GM12801 (cell line): ENCODE results near the gene GNG14.

Source experiments
- CTCF ChIP-seq: IDR thresholded peaks from one replicate; pipeline ENCODE4 v1.5.1; 2011; ENCODE audit warnings: control low read depth; ENCODE audit not compliant: insufficient read length; ENCODE audit errors: extremely low read depth

GNG14 gene

GRCh38 chr19:12660980-12661379 is 26.8 kb upstream of the GNG14 start:
- TF ChIP-seq CTCF = no peak

GRCh38 chr19:12664406-12665280 is 23.2 kb upstream of the GNG14 start:
- no peak for TF ChIP-seq CTCF

- TF ChIP-seq CTCF = no peak
These were observed 22.6 kb upstream of the GNG14 start for GRCh38 chr19:12665281-12665573.

GRCh38 chr19:12665671-12666264 is 22.0 kb upstream of the GNG14 start:
- no peak for TF ChIP-seq CTCF

- TF ChIP-seq CTCF = no peak
These were observed 21.3 kb upstream of the GNG14 start, which contains the start of the genes MAN2B1 and WDR83 for GRCh38 chr19:12666265-12667048. TSS of gene MAN2B1 (minus strand) at chr19:12666742. CDS start at chr19:12666701, 41 bp downstream. TSS of gene WDR83 (plus strand) at chr19:12666807. CDS start at chr19:12669791, 2,984 bp downstream.

GRCh38 chr19:12667731-12668302 is 20.0 kb upstream of the GNG14 start:
- TF ChIP-seq CTCF = no peak

GRCh38 chr19:12668346-12668745 is 19.5 kb upstream of the GNG14 start:
- TF ChIP-seq CTCF = no peak
